ENCODE results near the gene GMDS. TPM values are rescaled to one million over a fixed set of nuclear protein-coding genes. Genes with fewer than 3 reads are reported as not detected.

GMDS gene
- total RNA-seq, 2 experiments from 2014 or later = 13.9 to 16.4 TPM

GRCh38 chr6:1869769-1870168 lies 375.6 kb downstream of the GMDS start:
- ChIA-PET POLR2A (no interaction called here), CTCF (no interaction called here)
- intact Hi-C loops (cut with DNase I, micrococcal nuclease) = no loop called here
- Mint-ChIP-seq H3K4me1 (ENCODE audit: low read depth) (no peaks in the 10 kb centered on the region), H3K36me3 (ENCODE audit: low read depth) (no peaks in the 10 kb centered on the region), H3K27ac (no peak overlapping the region), H3K27me3 (no peaks in the 10 kb centered on the region), H3K9me3 (no peaks in the 10 kb centered on the region), H3K4me3 (no peak overlapping the region)
- H3K27ac ChIP-seq (ENCODE audit: low read depth in 1 of 2, low read length in 2 of 2) = no peak overlapping the region
- no peak for ATAC-seq (ENCODE audit: poor library complexity)
- H3K4me1 ChIP-seq (ENCODE audit: insufficient read depth, low read length) = no peaks in the 10 kb centered on the region
- no peak for TF ChIP-seq CTCF (IDR thresholded peaks at IDR 0.05)
- DNase-seq = no peak
- no peaks in the 10 kb centered on the region for H3K27me3 ChIP-seq (ENCODE audit: control insufficient read depth in 1 of 2, insufficient read depth in 2 of 2, low read length in 2 of 2)
- no peak overlapping the region for H3K4me3 ChIP-seq (ENCODE audit: low read length)
- H3K9me3 ChIP-seq (ENCODE audit: control insufficient read depth in 1 of 2, insufficient read depth in 1 of 2, low read length in 2 of 2) = no peaks in the 10 kb centered on the region
- H3K36me3 ChIP-seq (ENCODE audit: insufficient read depth, low read length) = no peaks in the 10 kb centered on the region

GRCh38 chr6:1869308-1869707 lies 376.1 kb downstream of the GMDS start:
- ATAC-seq (ENCODE audit: poor library complexity) (no peak), DNase-seq (no peak)
- H3K9me3 ChIP-seq (ENCODE audit: control insufficient read depth in 1 of 2, insufficient read depth in 1 of 2, low read length in 2 of 2) = no peaks in the 10 kb centered on the region
- H3K27me3 ChIP-seq (ENCODE audit: control insufficient read depth in 1 of 2, insufficient read depth in 2 of 2, low read length in 2 of 2) = no peaks in the 10 kb centered on the region
- Mint-ChIP-seq H3K4me3 (no peak overlapping the region), H3K9me3 (no peaks in the 10 kb centered on the region), H3K27ac (no peak overlapping the region), H3K27me3 (no peaks in the 10 kb centered on the region), H3K4me1 (ENCODE audit: low read depth) (no peaks in the 10 kb centered on the region), H3K36me3 (ENCODE audit: low read depth) (no peaks in the 10 kb centered on the region)
- intact Hi-C loops (cut with DNase I, micrococcal nuclease) = no loop called here
- CTCF ChIA-PET = no interaction called here
- TF ChIP-seq CTCF (IDR thresholded peaks at IDR 0.05) = no peak
- no peak overlapping the region for H3K4me3 ChIP-seq (ENCODE audit: low read length)
- no peaks in the 10 kb centered on the region for H3K4me1 ChIP-seq (ENCODE audit: insufficient read depth, low read length)
- no peak overlapping the region for H3K27ac ChIP-seq (ENCODE audit: low read depth in 1 of 2, low read length in 2 of 2)
- POLR2A ChIA-PET = no interaction called here
- no peaks in the 10 kb centered on the region for H3K36me3 ChIP-seq (ENCODE audit: insufficient read depth, low read length)

- Histone ChIP-seq H3K4me1 (ENCODE audit: insufficient read depth, low read length) (no peaks in the 10 kb centered on the region), H3K36me3 (ENCODE audit: insufficient read depth, low read length) (no peaks in the 10 kb centered on the region), H3K27me3 (ENCODE audit: control insufficient read depth in 1 of 2, insufficient read depth in 2 of 2, low read length in 2 of 2) (no peaks in the 10 kb centered on the region), H3K9me3 (ENCODE audit: control insufficient read depth in 1 of 2, insufficient read depth in 1 of 2, low read length in 2 of 2) (no peaks in the 10 kb centered on the region), H3K27ac (ENCODE audit: low read depth in 1 of 2, low read length in 2 of 2) (no peak overlapping the region), H3K4me3 (ENCODE audit: low read length) (no peak overlapping the region)
- intact Hi-C loops (cut with DNase I, micrococcal nuclease) = no loop called here
- peak in 2 of 14 experiments; percentile 21 to 27 for DNase-seq
- no peak overlapping the region for H3K27ac Mint-ChIP-seq
- H3K4me1 Mint-ChIP-seq (ENCODE audit: low read depth) = no peaks in the 10 kb centered on the region
- H3K36me3 Mint-ChIP-seq (ENCODE audit: low read depth) = no peaks in the 10 kb centered on the region
- no peak for TF ChIP-seq CTCF (IDR thresholded peaks at IDR 0.05)
- ATAC-seq (ENCODE audit: poor library complexity) = no peak
- H3K27me3 Mint-ChIP-seq = no peaks in the 10 kb centered on the region
- H3K9me3 Mint-ChIP-seq = no peaks in the 10 kb centered on the region
- ChIA-PET CTCF (no interaction called here), POLR2A (no interaction called here)
- no peak overlapping the region for H3K4me3 Mint-ChIP-seq
Observed at GRCh38 chr6:1868561-1869261, 376.7 kb downstream of the GMDS start.

Data from CD4-positive, alpha-beta T cell (primary cell).